Type B pancreatic cell (in vitro differentiated cells): ENCODE data around the gene NKTR. TPM values are rescaled to one million over a fixed set of nuclear protein-coding genes. Genes with fewer than 3 reads are reported as not detected.

Source experiments
- DNase-seq: peaks from one replicate; pipeline ENCODE4 v3.0.0; 2021; ENCODE audit warnings: mixed read lengths; ENCODE audit not compliant: unreplicated experiment; ENCODE audit errors: extremely low spot score
- H3K27ac Mint-ChIP-seq: 2 replicates; pipeline ENCODE4 v1.8.0; 2021; ENCODE audit warnings: mild to moderate bottlenecking, mixed read lengths
- H3K27me3 Mint-ChIP-seq: 2 replicates; pipeline ENCODE4 v1.8.0; 2021; ENCODE audit warnings: mixed read lengths
- H3K36me3 Mint-ChIP-seq: 2 replicates; pipeline ENCODE4 v1.8.0; 2021; ENCODE audit warnings: mixed read lengths
- H3K4me1 Mint-ChIP-seq: one replicate; pipeline ENCODE4 v1.8.0; 2021; ENCODE audit warnings: mixed read lengths; ENCODE audit not compliant: unreplicated experiment
- H3K4me3 Mint-ChIP-seq: 2 replicates; pipeline ENCODE4 v1.8.0; 2021; ENCODE audit warnings: mild to moderate bottlenecking, mixed read lengths
- H3K9me3 Mint-ChIP-seq: 2 replicates; pipeline ENCODE4 v1.8.0; 2021; ENCODE audit warnings: mixed read lengths
- total RNA-seq: library from RNA; stranded (reverse); gene quantifications from 2 replicates; pipeline ENCODE4 v1.2.1, GENCODE V29; 2021; ENCODE audit warnings: low replicate concordance
- TF ChIP-seq, protein P1 (sequence below): fragments of 200-600 bp; sonication (generic); conservative IDR thresholded peaks from 2 replicates; pipeline ENCODE4 v1.5.0; 2021; ENCODE audit warnings: antibody characterized with exemption, mild to moderate bottlenecking

Gene NKTR
- total RNA-seq, 1 donor from 2014 or later, result 97.1 TPM

DNA sequence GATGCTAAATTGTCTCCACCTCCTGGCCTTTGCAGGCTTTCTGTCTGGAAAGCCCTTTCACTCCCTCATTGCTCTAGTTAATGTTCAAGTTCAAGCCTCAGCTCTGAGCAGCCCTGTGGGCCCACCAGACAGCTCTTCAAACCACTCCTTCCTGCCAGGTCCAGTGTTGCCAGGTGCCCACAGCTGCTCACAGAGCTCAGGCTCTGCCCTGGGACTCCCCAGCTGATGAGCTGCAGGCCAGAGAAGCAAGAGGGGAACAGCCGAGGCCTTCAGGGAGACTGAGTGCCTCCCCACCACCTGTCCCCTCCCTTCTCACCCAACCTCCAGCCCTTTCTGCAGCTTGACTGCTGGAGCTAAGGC, 51.7 kb downstream of the NKTR start:
- H3K27ac Mint-ChIP-seq, result peak overlapping the region; percentile 36
- peaks cover 23% of the 10 kb centered on the region for H3K4me1 Mint-ChIP-seq
- H3K9me3 Mint-ChIP-seq, result no peaks in the 10 kb centered on the region
- H3K4me3 Mint-ChIP-seq, result peak overlapping the region; percentile 38
- TF ChIP-seq, protein P1, sequence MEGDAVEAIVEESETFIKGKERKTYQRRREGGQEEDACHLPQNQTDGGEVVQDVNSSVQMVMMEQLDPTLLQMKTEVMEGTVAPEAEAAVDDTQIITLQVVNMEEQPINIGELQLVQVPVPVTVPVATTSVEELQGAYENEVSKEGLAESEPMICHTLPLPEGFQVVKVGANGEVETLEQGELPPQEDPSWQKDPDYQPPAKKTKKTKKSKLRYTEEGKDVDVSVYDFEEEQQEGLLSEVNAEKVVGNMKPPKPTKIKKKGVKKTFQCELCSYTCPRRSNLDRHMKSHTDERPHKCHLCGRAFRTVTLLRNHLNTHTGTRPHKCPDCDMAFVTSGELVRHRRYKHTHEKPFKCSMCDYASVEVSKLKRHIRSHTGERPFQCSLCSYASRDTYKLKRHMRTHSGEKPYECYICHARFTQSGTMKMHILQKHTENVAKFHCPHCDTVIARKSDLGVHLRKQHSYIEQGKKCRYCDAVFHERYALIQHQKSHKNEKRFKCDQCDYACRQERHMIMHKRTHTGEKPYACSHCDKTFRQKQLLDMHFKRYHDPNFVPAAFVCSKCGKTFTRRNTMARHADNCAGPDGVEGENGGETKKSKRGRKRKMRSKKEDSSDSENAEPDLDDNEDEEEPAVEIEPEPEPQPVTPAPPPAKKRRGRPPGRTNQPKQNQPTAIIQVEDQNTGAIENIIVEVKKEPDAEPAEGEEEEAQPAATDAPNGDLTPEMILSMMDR, result no peak
- H3K36me3 Mint-ChIP-seq, result peaks cover 12% of the 10 kb centered on the region
- no peak for DNase-seq
- H3K27me3 Mint-ChIP-seq, result no peaks in the 10 kb centered on the region

DNA sequence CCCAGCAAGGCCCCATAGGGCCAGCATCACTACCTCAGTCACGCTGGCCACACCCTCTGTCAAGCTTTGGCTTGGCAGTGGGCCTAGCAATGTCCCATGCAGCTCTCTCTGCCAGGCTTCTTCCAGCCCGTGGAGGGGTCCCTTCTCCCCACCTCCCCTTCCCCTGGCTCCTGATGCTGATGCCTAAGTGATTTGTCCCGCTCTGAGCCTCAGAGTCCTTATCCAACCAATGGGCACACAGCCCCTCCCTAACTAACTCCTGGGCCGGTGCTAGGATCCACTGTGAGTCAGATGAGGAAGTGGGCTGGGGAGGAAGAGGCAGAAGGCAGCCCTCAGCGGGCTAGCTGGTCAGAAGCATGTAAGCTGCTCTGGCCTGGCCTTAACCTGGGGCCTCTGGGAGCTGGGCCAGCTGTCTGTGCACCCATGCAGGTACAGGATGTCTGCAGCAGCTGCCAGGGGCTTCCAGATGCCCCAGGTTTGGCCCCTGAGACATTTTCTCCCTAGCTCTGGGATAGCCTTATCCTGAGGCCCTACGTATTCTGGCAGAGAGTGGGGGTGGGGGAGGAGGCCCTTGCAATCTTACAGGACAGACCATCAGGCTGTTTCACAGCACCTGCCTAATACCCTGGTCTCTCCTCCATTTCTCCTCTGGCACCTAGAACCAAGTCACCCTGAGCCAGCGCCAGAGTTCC, 52.3 kb downstream of the NKTR start:
- Mint-ChIP-seq H3K27ac (peak overlapping the region; percentile 68), H3K9me3 (no peaks in the 10 kb centered on the region), H3K4me3 (peak overlapping the region; percentile 92), H3K36me3 (peaks cover 10% of the 10 kb centered on the region), H3K4me1 (peaks cover 23% of the 10 kb centered on the region), H3K27me3 (no peaks in the 10 kb centered on the region)
- DNase-seq, result no peak
- TF ChIP-seq, protein P1, result no peak

DNA sequence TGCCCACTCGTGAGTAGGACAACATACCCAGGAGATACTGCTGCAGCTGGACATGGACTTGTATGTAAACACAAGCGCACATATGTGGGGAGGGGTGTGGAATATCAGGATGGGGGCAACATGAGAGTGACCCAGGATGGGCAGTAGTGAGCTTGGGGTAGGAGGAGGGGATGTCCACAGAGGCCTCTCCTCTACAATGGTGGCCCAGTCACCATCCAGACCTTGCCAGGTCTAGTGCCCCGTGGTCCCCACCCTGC, 52.7 kb downstream of the NKTR start:
- TF ChIP-seq, protein P1, result no peak
- Mint-ChIP-seq H3K9me3 (no peaks in the 10 kb centered on the region), H3K4me1 (peaks cover 19% of the 10 kb centered on the region), H3K27ac (peak overlapping the region; percentile 68), H3K4me3 (peak overlapping the region; percentile 92), H3K27me3 (no peaks in the 10 kb centered on the region), H3K36me3 (peaks cover 6% of the 10 kb centered on the region)
- DNase-seq, result no peak

DNA sequence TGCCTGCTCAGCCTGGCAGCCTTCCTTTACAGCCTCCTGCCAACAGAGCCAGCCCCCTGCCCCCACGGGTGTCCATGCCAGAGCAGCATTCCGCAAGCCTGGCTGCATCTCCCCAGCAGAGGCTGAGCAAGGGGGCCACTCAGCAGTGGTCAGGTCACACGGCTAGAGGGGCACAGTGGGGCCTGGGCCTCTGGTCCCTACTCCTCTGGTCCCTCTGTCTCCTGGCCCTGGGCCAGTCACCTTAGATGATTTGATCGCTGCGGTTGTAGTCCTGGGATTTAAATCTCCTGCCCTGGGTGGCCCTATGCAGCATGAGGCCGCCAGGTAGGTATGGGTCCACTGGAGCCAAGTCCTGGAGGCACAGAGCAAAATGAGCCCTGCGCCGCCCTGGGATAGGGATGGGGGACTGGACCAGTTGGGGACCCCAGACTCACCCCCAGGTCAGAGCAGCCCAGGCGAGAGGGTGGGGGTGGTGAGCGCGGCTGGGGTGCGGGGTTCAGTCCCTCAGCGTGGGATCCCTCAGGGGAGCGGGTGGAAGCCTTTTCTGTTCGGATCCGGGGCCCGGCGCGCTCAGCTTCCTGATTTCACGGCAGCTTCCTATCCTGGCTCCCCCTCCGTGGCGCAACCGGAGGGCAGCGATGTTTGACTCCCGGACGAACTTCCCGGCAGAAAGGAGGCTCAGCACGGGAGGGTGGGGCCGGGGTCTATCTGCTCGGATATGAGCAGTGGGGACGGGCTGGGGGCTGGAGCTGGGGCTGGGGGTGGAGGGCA, 53.3 kb downstream of the NKTR start, which contains the start of gene ZBTB47:
Gene ZBTB47 (plus strand): TSS at position 138 of the 771 bp plus-strand sequence. CDS start 4,659 bp downstream, outside the sequence.
- no peak for DNase-seq
- H3K4me1 Mint-ChIP-seq, result peaks cover 19% of the 10 kb centered on the region
- H3K27me3 Mint-ChIP-seq, result no peaks in the 10 kb centered on the region
- H3K9me3 Mint-ChIP-seq, result no peaks in the 10 kb centered on the region
- peak within 1 kb of the TSS; percentile 84 for H3K27ac Mint-ChIP-seq
- peaks cover 6% of the 10 kb centered on the region for H3K36me3 Mint-ChIP-seq
- H3K4me3 Mint-ChIP-seq, result peak within 1 kb of the TSS; percentile 92
- TF ChIP-seq, protein P1, result no peak

DNA sequence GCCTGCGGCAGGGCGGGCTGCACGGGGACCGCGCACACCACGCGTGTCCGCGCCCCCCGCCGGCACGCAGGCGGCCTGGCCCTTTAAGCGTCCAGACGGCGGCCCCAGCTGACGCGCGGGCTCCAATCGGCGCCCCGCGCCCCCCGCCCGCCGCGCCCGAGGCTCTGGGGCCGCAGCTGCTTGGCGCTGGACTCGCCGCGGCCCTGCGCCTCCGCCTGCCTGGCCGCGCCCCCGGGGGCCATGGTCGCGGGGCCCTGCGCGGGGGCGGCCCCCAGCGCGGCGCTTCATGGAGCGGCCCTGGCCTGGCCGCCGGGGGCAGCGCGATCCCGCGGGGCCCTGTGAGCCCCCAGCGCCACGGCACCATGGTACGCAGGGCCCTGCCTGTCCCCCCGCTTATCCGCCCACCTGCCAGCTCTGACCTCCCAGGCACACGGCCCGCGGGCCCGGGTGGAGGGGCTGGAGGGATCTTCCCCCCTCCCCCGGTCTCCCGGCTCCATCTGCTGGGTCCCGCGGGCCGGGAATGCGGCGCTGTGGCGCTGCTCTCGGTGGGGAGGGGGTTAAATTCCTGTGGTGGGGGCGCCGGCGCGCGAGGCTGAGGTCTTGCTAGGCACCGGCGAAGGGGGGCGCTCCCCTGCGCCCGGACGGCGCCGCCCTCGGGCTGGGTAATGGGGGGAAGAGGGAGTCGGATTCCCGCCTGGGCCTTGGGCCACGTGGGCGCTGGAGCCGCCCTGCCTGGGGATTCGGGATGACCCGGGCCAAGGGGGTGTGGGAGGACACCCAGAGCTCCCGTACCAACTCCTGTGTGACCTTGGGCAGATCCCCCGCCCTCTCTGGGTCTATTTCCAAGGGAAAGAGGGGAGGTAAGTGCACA, 54.1 kb downstream of the NKTR start:
- Mint-ChIP-seq H3K4me1 (peaks cover 19% of the 10 kb centered on the region), H3K36me3 (no peaks in the 10 kb centered on the region), H3K27ac (no peak overlapping the region), H3K4me3 (peak overlapping the region; percentile 68), H3K9me3 (no peaks in the 10 kb centered on the region), H3K27me3 (no peaks in the 10 kb centered on the region)
- TF ChIP-seq, protein P1, result peak; percentile 16
- DNase-seq, result no peak
